Measurements from ENCODE around the gene SSBP4.
A peak's percentile ranks its signal among the peaks of the same experiment; 100 is the strongest.

Gene SSBP4

DNA sequence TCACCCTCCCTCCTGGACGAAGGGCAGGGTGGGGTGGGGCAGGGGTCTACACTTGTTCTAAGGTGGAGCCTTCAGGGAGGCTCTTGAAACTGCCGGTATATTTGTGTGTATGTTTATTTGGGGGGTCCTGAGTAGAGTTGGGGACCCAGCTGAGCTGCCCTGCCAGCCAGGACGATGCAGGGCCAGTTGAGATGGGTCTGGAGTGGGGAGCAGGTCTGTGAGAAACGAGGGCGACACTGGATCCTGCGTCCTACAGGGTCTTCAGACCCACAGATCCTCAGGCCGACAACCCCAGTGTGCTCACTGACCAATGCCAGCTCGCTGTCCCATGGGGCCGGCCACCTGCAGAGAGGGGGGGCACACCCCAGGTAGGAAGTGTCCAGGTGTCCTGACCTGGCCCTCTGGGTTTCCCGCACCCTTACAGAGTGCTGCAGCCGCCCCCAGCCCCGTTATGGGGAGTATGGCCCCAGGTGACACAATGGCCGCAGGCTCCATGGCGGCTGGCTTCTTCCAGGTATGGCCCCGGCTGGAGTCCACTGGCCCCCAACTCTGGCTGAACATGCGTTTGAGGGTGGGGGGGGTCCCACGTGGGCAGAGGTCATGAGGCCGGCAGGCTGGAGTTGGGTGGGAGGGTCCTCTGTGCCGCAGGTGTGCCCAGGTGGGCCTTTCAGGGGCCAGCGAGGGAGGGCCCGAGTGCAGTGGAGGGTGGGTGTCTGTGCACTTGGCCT, 11.4 kb downstream of the SSBP4 start:
- in situ Hi-C loops (cut with MboI; ENCODE audit: low sequenced_read_pairs, unreplicated experiment), result no loop called here
- TF ChIP-seq, protein P1, sequence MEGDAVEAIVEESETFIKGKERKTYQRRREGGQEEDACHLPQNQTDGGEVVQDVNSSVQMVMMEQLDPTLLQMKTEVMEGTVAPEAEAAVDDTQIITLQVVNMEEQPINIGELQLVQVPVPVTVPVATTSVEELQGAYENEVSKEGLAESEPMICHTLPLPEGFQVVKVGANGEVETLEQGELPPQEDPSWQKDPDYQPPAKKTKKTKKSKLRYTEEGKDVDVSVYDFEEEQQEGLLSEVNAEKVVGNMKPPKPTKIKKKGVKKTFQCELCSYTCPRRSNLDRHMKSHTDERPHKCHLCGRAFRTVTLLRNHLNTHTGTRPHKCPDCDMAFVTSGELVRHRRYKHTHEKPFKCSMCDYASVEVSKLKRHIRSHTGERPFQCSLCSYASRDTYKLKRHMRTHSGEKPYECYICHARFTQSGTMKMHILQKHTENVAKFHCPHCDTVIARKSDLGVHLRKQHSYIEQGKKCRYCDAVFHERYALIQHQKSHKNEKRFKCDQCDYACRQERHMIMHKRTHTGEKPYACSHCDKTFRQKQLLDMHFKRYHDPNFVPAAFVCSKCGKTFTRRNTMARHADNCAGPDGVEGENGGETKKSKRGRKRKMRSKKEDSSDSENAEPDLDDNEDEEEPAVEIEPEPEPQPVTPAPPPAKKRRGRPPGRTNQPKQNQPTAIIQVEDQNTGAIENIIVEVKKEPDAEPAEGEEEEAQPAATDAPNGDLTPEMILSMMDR (IDR thresholded peaks at IDR 0.05; ENCODE audit: borderline replicate concordance, control extremely low read depth, extremely low read depth, insufficient read depth, missing control alignments), result no peak
- DNase-seq (ENCODE audit: low spot score), result no peak

DNA sequence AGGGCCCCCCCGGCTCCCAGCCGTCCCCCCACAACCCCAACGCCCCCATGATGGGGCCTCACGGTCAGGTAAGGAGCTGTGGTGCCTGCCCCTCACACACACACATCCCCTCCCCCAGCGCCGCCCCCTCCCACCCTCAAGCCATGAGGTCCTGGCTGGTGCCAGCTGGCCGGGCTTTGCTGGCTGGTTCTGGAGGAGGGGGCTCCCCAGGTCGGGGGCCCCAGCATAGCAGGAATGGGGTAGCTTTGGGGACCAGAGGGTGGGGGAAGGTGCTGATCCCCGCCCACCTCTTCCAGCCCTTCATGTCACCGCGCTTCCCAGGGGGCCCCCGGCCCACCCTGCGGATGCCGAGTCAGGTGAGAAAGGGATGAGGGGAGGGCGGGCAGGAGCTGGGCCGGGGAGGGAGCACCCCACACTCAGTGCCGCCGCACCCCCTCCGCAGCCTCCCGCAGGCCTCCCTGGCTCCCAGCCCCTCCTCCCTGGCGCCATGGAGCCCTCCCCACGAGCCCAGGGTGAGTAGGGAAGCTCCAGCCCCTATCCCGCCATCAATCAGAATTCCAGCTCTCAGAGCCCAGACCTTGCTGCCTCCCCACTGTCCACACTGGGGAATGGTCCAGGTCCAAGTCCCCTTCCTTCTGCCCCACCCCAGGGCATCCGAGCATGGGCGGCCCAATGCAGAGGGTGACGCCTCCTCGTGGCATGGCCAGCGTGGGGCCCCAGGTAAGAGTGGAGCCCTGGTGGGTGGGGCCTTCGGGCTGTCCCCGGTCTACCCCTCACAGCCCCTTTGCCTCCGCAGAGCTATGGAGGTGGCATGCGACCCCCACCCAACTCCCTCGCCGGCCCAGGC, 12.4 kb downstream of the SSBP4 start:
- in situ Hi-C loops (cut with MboI; ENCODE audit: low sequenced_read_pairs, unreplicated experiment), result no loop called here
- DNase-seq (ENCODE audit: low spot score), result no peak
- TF ChIP-seq, protein P1 (IDR thresholded peaks at IDR 0.05; ENCODE audit: borderline replicate concordance, control extremely low read depth, extremely low read depth, insufficient read depth, missing control alignments), result no peak

DNA sequence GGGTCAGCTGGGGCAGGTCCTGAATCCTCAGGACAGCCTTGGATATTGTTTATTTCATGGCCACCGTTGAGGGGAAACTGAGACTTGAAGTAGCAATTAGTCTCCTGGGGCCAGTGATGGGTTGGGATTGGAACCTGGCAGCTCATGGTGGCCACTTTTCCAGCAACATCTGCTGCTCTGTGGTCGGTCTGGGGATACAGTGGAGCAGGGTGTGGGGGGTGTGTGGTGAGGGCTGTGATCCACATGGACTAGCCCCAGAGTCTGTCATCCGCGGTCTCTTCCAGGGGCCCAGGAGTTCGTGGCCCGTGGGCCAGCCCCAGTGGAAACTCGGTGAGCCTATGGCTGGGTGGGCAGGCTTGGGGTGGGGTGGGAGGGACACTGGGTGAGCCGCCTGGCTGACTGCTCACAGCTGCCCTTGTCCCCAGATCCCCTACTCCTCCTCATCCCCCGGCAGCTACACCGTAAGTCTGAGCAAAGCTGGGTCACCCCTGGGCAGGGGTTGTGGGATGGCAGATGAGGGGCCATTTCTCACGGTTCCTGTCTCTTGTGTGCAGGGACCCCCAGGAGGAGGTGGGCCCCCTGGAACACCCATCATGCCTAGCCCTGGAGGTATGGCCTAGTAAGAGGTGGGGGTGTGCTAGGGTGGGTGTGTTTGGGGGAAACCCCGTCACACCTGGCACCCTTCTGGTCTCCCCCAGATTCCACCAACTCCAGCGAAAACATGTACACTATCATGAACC, 13.2 kb downstream of the SSBP4 start:
- in situ Hi-C loops (cut with MboI; ENCODE audit: low sequenced_read_pairs, unreplicated experiment), result no loop called here
- TF ChIP-seq, protein P1 (IDR thresholded peaks at IDR 0.05; ENCODE audit: borderline replicate concordance, control extremely low read depth, extremely low read depth, insufficient read depth, missing control alignments), result no peak
- no peak for DNase-seq (ENCODE audit: low spot score)

DNA sequence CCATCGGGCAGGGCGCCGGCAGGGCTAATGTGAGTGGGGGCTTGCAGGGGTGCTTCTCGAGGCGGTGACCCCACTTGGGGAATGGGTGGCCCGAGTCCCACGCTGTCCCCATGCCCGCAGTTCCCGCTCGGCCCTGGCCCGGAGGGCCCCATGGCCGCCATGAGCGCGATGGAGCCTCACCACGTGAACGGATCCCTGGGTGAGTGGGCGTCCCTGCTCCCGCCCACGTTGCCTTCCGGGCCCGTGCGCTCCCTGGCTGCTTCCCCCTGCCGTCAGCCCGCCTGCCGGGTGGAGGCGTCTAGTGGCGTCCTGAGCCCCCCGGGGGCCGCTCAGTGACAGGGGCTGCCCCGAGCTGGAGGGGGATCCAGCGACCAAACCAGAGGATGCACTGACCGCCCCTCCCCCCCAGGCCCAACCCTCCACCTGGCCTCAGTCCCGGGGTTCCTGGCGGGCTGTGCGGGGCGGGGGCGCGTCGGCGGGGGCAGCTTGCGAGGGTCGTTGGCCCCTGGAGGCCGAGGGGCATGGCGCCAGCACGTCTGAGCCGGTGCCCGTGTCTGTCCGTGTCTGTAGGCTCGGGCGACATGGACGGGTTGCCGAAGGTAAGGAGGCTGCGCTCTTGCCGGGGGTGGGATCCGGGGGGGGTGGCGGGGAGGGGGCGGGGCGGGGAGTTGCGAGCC, 14.0 kb downstream of the SSBP4 start:
- peak; percentile 75 for DNase-seq (ENCODE audit: low spot score)
- in situ Hi-C loops (cut with MboI; ENCODE audit: low sequenced_read_pairs, unreplicated experiment), result no loop called here
- TF ChIP-seq, protein P1 (IDR thresholded peaks at IDR 0.05; ENCODE audit: borderline replicate concordance, control extremely low read depth, extremely low read depth, insufficient read depth, missing control alignments), result no peak

DNA sequence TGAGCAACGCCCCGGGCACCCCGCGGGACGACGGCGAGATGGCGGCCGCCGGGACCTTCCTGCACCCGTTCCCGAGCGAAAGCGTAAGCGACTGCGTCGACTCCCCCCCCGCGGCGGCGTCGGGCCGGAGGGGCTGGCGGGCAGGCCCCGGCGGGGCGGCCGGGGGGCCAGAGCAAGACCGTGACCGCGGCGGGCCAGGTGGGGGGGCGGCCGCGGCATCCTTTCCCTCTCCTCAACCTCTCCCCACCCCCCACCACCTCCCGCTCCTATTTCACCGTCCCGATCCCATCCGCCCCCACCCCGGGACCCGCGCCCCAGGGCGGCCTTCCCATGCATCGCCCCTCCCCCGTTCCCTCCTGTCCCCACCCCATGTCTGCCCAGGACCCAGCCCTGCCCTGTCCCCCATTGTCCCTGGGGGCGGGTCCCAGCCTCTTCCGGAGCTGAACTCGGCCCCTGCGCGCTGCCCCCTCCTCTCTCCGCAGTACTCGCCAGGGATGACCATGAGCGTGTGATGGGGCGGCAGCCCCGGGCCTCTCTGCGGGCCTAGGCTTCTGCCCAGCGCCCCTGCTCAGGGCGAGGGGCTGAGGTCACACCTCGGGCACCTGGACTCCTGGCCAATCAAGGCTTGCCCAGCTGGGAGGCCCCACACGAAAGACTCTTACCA, 14.7 kb downstream of the SSBP4 start:
- TF ChIP-seq, protein P1 (IDR thresholded peaks at IDR 0.05; ENCODE audit: borderline replicate concordance, control extremely low read depth, extremely low read depth, insufficient read depth, missing control alignments), result no peak
- in situ Hi-C loops (cut with MboI; ENCODE audit: low sequenced_read_pairs, unreplicated experiment), result no loop called here
- DNase-seq (ENCODE audit: low spot score), result no peak

Measured in GM13976 (cell line).